Stimulated activated CD8-positive, alpha-beta memory T cell treated with anti-CD3 and anti-CD28 coated beads, Interleukin-7, amount 100 ng/mL, for 1 hour (primary cell): Measurements from ENCODE around the gene DAPP1.
A peak's percentile ranks its signal among the peaks of the same experiment; 100 is the strongest.

ENCODE experiments used
- DNase-seq, 2 donors: peaks; one replicate each; pipeline ENCODE4 v3.0.0-alpha.2; 2020; ENCODE audit warnings: low read depth in 2 of 2

Gene DAPP1

DNA sequence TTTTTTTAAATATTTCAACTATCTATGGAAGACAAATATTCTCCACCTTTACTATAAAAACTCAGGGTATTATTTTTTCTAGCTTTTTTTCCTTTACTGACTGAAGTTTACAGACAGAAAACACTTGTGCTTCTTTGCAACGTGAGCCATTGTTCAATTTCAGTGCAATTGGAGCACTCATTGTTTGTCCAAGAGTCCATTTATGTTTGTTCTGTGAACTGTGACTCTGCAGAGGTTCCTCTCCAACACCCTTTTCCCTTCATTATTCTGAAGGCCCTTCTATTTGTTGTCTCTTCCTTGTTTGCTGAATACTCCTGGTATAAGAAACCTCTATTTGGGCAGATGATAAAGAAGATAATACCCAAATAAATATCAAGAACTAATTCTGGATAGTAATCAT is 37.4 kb downstream of the DAPP1 start:
- DNase-seq = no peak

DNA sequence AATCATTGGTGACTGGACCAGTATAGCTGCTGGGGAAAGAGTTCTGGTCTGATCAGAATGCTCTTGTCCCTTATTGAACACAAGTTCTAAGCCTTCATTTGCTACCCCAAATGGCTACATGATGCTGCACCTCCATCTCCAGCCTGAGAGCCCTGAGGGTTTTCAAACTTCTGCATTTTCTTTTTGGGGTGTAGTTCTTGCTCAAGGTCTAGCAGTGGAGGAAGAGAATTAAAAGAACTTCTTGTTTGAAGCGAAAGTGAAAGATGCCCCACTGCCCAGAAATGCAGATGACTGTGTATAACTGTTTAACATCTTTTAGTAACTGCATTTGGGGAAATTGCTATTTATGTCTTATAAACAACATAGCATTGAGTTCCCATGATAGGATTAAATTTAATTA is 39.1 kb downstream of the DAPP1 start:
- DNase-seq = no peak

DNA sequence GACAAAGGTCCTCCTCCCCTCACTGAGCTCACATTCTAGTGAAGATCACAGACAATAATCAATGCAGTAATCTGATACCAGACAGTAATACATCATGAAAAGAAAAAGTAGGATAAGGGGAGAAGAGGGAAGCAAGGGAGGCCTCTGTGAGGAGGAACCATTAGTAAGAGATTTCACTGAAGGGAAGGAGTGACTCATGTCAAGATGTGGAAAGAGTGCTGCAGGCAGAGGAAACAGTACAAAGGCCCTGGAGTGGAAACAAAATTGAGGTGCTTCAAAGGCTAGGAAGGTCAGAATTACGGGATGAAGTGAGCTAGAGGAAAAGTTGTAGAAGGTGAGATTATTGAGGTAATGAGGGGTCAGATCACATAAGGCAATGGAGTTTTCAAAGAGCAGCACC is 39.5 kb downstream of the DAPP1 start:
- no peak for DNase-seq

DNA sequence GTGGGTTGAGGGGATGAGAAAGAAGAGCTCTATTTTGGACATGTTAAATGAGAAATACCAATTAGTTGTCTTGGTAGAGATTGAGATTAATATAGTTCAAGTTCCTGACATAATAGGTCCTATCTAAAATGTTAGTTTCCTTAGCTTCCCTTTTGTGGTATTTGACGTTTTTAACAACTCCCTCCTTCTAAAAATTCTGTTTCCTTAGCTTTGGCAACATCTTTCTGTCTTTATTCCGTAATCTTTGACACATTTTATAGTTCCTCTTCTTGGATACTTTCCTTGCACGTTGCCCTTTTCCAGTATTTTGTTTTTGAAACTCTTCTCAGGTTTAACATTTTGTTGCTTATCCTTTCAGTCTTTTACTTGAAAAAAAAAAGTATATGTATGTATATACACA is 40.7 kb downstream of the DAPP1 start:
- DNase-seq = no peak

DNA sequence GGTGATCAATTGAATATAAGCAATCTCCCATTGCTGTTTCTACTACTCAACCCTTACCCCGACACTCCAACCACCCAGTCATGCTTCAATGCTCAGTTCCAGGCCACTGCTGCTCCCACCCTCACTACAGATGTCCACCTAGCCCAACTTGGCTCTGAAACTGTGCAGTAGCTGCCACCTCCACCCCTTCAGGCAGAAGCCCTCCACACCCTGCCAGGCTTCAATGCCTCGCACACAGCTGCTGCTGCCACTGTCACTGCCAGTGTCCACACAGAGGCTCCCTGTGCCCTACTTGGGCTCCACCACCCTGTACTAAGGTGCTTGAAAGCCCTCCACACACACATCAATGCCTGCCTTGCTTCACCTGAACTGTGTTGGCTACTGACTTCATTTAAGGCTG is 43.0 kb downstream of the DAPP1 start:
- DNase-seq = no peak

DNA sequence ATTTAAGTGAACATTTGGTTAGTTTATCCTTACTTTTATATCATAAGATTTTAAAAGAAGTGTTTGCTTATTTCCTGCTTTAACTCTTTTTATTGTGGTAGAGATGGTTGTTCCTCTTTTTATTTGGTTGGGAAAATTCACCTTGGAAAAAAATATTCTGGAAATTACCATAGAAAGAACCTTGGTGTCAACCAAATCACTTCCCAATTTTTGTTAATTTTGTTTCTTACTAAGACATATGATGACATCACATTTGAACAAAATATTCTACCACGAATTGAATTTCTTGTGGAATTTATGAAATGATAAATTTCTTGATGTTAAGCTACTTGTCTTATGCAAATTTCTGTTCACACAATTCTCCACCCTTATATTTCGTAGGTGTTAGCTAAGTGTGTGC is 43.9 kb downstream of the DAPP1 start:
- no peak for DNase-seq

DNA sequence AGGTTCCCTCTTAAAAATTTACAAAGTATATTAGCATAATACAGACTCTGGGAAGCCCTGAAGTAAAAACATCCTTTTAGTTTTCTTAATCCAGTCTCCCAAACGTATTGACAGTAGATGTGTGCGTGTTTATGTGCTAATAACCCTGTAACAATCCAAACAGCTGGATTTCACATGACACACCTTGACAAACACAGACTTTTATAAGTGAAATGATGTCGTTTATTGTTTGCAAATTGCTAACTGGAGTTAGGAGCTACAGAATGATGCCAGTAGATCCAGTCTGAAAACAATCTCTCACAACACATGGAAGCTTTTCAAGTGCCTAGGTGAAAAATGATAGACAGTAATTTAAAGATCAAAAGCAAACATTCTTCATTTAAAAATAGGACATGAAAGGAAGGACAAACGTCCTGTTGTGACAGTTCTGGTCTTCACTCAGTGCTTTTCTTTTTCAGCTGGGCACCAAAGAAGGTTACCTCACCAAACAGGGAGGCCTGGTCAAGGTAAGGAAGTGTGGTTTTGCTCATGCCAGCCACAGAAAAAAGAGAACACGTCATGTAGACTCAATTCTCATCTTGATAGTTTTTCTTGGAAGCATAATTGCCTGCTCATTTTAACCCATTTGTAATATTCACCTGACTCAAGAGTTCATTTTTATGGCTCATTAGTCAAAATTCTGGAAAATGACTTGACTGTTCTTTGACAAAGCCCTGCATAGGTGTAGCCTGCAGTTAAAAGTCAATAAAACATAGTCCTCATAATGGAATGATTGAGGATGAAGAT is 44.7 kb downstream of the DAPP1 start:
- no peak for DNase-seq

DNA sequence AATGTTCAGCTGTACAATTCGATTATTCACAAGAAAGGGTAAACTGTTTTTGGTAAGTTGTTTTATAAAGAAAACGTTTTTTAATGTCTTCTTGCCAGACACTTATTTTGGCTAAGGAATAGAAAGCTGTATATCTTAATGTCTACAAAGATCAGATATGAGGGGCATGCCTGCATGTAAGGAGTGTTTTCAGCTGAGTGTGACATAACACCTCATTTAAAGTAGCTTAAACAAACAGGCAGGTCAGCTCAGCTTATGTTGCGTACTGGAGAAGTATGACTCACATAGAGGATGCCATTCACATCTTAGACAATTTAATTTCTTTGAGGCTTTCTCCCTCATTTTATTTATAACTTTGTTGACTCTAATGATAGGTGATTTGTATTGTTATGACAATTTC is 47.2 kb downstream of the DAPP1 start:
- no peak for DNase-seq

DNA sequence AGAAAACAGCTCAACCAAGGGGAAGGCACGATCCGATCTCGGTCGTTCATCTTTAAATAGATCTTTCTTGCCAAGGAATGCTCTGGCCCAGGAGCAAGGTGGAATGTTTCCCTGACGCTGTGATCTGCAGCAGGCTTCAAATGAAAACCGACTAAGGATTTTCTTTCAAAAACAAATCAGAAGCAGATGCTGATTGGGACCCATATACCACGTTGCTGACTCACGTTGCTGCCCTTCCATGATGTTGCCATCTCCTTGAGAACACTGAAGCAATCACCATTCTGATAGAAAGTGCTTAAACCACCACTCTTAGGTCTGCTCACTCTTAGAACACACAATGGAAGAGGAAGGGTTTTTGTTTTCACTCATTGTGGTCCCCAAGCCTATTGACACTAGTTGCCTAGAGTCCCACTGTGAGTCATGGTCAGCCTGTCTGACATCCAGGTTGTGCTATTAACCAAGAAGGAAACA is 51.5 kb downstream of the DAPP1 start:
- no peak for DNase-seq

DNA sequence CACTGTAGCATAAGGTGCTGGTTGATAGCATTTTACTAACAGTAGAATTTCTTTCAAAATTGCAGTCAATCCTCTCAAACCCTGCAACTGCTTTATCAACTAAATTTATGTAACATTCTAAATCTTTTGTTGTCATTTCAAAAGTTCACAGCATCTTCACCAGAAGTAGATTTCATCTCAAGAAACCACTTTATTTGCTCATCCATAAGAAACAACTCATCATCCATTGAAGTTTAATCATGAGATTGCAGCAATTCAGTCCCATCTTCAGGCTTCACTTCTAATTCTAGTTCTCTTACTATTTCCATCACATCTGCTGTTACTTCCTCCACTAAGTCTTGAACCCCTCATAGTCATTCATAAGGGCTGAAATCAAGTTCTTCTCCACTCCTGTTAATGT is 55.9 kb downstream of the DAPP1 start:
- DNase-seq = no peak

DNA sequence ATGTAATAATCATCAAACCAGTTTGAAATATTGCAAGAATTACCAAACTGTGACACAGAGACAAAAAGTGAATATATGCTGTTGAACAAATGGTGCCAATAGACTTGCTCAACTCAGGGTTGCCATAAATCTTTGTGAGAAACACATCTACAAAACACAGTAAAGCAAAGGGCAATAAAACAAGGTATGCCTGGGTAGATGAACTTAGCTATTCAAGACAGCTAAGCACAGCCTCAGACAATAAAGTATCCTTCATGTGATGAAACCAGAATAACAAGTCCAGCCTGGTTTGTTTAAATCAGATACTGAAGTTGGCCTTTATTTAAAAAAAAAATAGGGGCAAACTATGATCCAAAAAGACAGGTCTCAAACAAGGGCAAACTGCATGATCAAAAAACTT is 58.4 kb downstream of the DAPP1 start:
- no peak for DNase-seq

DNA sequence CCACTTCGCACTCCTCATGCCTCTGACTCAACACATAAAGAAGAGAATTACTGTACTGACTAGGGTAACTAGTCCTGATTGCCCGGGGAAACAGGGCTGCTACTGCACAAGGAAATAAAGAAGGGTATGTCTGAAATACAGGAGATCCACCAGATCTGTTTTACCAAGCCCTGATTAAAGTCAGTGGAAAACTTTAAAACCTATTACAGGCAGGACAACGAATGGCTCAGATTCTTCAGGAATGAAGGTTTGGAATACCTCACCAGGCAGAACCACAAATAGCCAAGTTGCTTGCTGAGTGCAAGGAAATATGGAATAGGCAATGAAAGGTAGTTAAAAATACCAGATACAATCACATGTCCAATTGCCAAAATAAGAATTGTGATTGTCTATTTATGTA is 60.3 kb downstream of the DAPP1 start:
- no peak for DNase-seq

DNA sequence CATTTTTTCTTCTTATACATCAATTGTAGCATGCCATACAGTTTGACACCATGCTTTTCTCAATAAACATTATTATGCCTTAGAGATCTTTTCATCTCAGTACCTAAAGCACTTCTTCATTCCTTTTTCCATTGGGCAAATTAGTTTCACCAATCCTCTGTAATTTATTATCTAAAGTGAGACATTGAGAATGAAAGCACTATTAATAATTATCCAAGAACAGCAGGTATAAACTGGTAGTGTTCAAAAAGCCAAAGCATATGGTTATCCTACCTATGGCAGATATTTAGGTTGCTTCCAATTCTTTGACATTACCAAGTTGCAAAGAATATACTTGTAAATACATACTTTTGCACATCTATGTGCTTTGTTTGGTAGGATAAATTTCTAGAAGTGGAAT is 62.0 kb downstream of the DAPP1 start:
- no peak for DNase-seq

DNA sequence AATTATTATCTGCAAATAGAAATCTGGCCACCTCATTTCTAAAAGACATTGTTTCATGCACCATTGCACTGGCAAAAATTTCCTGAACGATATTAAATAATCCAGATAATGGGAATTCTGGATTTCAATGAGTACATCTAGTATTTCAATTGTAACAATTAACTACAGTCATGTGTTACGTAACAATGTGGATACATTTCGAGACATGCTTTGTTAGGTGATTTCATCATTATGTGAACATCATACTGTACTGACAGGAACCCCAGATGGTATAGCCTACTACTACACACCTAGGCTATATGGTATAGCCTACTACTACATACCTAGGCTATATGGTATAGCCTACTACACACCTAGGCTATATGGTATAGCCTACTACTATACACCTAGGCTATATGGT is 62.8 kb downstream of the DAPP1 start:
- DNase-seq = no peak

DNA sequence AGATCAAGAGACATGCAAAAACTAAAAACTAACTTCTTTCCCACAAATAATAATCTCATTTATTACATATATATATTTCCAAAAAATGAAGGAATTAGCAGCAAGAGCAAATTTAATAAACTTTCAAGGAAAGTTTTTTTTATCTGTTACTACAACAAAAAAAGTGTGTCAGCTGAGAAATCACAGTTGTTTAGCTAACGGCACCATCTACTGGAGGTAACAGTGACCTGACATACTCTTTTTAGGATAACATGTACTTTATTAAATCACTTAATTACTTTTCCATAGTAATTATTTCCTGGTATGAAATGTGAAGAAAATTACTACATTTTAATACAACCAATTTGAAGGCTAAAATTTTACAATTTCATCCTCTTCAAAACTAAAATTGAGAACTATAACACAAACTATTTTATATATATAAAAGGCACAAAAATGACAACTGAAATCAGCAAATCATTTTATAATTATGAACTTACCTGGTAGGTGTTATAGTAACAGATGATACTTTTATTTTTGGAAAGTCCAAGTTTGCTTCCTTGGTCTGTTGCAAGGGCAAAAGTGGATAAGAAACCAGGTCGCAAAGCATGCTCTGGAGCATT is 68.5 kb downstream of the DAPP1 start:
- no peak for DNase-seq

DNA sequence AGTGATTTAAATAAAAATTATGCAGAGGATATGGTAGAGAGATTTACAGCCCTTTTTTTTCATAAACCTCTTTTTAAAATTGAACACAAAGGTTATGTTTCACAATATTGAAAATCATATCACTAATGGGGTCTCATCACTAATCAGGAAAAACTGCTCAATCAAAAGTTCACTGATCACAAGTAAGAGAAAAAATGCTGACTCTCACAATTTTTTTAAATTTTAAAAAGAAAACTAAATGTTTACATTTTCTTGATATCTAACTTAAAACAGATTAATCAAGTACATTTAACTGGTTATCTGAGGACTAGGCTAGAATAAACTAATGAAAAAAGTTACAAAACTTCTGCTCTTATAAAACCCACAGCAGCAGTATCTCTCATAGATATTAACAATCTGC is 69.1 kb downstream of the DAPP1 start:
- no peak for DNase-seq

DNA sequence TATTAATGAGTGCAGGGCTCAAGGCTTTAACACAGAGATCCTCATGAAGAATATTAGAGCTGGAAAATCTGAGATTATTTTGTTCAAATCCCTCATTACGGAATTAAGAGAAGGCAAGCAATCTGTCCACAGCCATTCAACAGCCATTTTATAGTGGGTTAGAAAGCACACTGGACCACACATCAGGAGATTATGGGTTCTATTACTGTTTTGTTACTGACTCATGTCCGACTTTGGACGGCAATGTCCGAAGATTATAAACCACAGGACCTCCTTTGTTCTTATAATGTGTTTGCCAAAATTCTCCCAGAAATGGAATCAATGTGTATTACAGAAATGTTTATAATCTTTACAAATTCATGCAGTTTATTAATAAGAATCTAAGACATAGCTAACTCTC is 69.5 kb downstream of the DAPP1 start:
- DNase-seq = no peak

DNA sequence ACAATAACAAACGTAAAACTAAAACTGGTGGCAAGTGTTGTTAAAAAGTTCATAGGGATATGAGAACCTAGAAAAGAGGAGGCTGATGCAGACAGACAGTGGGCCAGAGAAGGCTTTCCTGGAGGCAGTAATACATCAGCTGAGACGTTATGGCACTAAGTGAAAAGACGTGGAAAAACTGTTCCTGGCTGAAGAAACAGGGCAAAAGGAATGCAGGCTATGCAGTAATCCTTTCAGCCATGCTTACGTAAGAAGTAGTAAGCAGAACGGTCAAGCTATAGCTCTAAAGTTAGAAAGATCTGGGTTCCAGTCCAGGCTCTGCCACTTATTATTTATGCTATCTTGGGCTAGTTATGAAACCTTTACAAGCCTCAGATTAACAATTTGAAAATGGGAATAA is 71.2 kb downstream of the DAPP1 start:
- no peak for DNase-seq

DNA sequence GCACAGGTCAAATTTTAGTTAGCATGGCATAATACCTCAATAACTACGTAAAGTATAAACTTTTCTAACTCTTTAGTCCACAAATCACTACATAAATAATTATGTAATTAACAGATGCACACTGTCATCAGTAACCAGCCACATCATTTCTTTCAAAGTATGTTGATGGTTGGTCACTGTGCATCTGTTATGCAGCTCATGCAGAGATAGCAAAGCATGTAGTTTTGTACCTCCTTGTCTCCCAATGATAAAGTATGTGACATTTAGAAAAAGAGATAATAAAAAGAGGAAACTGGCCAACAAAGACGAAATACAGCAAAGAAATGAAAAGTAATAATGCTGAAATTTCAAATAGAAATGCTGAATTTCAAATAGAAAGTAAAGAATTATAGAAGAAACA is 74.7 kb downstream of the DAPP1 start:
- DNase-seq = no peak

DNA sequence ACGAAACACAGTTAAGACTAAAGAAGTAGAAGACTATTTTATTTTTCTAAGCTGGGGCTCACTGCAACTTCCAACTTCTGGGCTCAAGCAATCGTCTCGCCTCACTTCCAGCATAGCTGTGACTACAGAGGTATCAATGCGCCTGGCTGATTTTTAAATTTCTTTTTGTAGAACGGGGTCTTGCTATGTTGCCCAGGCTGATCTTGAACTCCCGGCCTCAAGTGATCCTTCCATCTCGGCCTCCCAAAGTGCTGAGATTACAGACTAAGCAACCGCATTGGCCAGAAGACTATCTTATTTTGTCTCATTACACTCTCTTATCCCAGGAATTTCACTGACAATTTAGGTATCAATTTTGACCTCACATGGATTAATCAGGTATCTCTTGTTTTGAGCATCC is 76.4 kb downstream of the DAPP1 start:
- no peak for DNase-seq

DNA sequence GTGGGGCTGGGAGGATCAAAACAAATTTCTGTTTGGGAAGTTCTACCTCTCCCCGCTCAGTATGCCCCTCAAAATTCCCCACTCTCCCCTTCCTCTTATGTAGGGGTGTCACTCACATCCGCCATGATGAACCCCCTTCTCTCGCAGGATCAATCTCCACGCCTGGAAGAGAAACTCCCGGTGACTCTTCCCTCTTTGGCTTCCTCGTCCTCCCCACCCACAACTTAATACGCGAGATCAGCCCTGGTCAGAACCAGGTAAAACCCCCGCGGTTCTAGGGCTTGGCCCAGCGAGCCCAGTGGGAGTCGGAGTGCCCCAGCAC is 77.2 kb downstream of the DAPP1 start:
- no peak for DNase-seq

DNA sequence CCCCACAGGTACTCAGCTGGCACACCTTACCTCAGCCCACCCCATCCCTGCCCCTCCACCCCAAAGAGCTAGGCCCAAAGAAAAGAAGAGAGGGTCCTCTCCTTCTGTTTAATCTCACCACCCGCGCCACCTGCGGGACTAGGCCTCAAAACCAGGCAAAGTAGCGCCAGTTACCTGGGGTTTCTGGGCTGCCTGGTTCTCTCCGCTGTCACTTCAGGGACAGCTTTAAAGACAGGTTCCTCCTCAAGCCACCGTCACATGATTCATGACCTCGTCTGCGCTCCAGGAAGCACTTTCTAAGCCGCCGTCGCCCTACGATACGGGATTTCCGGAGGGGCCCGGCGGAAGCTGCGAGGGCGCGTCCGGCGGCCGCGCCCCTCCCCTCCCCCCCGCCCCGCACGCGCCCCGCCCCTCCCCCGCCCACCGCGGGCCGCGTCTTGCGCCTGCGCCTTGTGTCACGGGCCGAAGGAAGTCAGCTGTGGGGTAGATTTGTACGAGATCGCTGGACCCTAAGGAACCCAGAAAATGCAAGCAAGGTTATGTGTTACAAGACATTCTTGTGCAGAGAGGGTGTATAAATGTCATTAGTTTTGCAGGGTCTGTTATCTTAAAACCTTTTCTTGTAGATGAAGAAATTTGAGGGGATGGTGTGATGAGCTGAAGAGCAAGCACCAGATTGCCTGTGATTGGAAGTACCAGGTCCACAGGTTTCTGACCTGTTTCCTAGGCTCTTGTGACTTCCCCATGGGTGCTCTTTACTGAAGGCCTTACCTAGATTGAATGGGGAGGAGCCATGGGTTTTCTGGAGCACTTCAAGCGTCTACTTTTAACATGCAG is 77.8 kb downstream of the DAPP1 start, which contains the start of gene LAMTOR3:
TSS of gene LAMTOR3 (minus strand) at position 267 of the 837 bp plus-strand sequence. CDS start 464 bp downstream, outside the sequence.
- peak; percentile 74 to 78 for DNase-seq

DNA sequence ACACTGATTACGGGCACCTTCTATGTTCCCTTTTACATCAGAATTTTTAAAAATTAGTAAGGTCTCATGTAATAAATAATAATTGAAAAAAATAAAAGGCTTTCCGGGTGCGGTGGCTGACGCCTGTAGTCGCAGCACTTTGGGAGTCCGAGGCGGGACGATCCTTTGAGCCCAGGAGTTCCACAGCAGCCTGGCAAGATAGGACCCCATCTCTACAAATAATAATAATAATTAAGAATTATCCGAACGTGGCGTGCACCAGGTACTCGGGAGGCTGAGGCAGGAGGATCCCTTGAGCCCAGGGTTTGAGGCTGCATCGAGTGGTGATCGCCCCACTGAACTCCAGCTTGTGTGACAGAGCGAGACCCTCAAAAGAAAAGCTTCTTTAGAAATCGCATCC is 78.4 kb downstream of the DAPP1 start:
- DNase-seq = no peak
